ENCODE results near the gene SLC36A1. TPM values are rescaled to one million over a fixed set of nuclear protein-coding genes. Genes with fewer than 3 reads are reported as not detected.
"Not testable (repeated sequence)": the region's sequence is repeated elsewhere in the genome, so short reads cannot be mapped to it uniquely, and the experiment has no call there.

Gene SLC36A1
- total and polyA plus RNA-seq, 2 donors (not counting 3 experiments of a cell fraction or from before 2014, with no cell fraction given), result 11.8 to 14.5 TPM

GRCh38 chr5:151424892-151425523 is 22.4 kb upstream of the SLC36A1 start:
- intact Hi-C loops (cut with micrococcal nuclease), result no loop called here
- H3K27ac ChIP-seq (ENCODE audit: insufficient read depth, low read depth, low read length), result no peak overlapping the region
- H3K9me3 ChIP-seq (replicated peaks; ENCODE audit: control insufficient read depth, insufficient read depth, low read length), result no peaks in the 10 kb centered on the region
- H3K4me2 ChIP-seq (ENCODE audit: insufficient read depth, low read length), result no peak overlapping the region
- dilution Hi-C loops (cut with MboI; ENCODE audit: extremely low pct_ligation_motif_present, low sequenced_read_pairs), result no loop called here
- H2AFZ ChIP-seq (ENCODE audit: low read depth, low read length), result no peak overlapping the region
- ChIA-PET POLR2A (no interaction called here), CTCF (no interaction called here)
- no peaks in the 10 kb centered on the region for H3K4me1 ChIP-seq (ENCODE audit: control insufficient read depth, extremely low read depth, insufficient read depth, low read length)
- H3K27me3 ChIP-seq (ENCODE audit: control insufficient read depth in 2 of 2, insufficient read depth in 2 of 2, low read length in 2 of 2), result peaks cover 0 to 2% of the 10 kb centered on the region in 2 experiments
- TF ChIP-seq, protein P1, sequence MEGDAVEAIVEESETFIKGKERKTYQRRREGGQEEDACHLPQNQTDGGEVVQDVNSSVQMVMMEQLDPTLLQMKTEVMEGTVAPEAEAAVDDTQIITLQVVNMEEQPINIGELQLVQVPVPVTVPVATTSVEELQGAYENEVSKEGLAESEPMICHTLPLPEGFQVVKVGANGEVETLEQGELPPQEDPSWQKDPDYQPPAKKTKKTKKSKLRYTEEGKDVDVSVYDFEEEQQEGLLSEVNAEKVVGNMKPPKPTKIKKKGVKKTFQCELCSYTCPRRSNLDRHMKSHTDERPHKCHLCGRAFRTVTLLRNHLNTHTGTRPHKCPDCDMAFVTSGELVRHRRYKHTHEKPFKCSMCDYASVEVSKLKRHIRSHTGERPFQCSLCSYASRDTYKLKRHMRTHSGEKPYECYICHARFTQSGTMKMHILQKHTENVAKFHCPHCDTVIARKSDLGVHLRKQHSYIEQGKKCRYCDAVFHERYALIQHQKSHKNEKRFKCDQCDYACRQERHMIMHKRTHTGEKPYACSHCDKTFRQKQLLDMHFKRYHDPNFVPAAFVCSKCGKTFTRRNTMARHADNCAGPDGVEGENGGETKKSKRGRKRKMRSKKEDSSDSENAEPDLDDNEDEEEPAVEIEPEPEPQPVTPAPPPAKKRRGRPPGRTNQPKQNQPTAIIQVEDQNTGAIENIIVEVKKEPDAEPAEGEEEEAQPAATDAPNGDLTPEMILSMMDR (IDR thresholded peaks at IDR 0.05; ENCODE audit: extremely low read depth in 1 of 2, insufficient read depth in 1 of 2, low read depth in 1 of 2, low read length in 2 of 2), result no peak
- TF ChIP-seq JUN (IDR thresholded peaks at IDR 0.05; ENCODE audit: borderline replicate concordance, insufficient read depth, insufficient read length, low read depth), result no peak
- TF ChIP-seq POLR2A (IDR thresholded peaks at IDR 0.05; ENCODE audit: low read depth, low read length), result no peak
- TF ChIP-seq GATA2 (IDR thresholded peaks at IDR 0.05; ENCODE audit: insufficient read depth, insufficient read length, low read depth, low read length), result no peak
- TF ChIP-seq MYC (IDR thresholded peaks at IDR 0.05; ENCODE audit: low read depth, low read length), result no peak
- TF ChIP-seq, protein P2, sequence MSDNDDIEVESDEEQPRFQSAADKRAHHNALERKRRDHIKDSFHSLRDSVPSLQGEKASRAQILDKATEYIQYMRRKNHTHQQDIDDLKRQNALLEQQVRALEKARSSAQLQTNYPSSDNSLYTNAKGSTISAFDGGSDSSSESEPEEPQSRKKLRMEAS (IDR thresholded peaks at IDR 0.05; ENCODE audit: insufficient read depth, insufficient read length), result no peak
- H3K9me1 ChIP-seq (replicated peaks; ENCODE audit: control insufficient read depth, extremely low read depth, insufficient read depth, low read length), result no peaks in the 10 kb centered on the region
- DNase-seq (ENCODE audit: low read depth, low spot score), result no peak
- BruUV-seq (replicated peaks), result no TSS peak
- no peaks in the 10 kb centered on the region for H3K36me3 ChIP-seq (ENCODE audit: control insufficient read depth in 2 of 2, extremely low read depth in 1 of 2, insufficient read depth in 2 of 2, low read length in 2 of 2)
- H3K4me3 ChIP-seq (replicated peaks in 1 of 3; ENCODE audit: insufficient read depth in 1 of 3, low read depth in 1 of 3, low read length in 3 of 3), result no peak overlapping the region
- no peaks in the 10 kb centered on the region for H4K20me1 ChIP-seq (replicated peaks; ENCODE audit: control insufficient read depth, extremely low read depth, insufficient read depth, low read length)
- no peak for FAIRE-seq
- no peaks in the 10 kb centered on the region for H3K79me2 ChIP-seq (ENCODE audit: control insufficient read depth, insufficient read depth, low read length)
- no peak overlapping the region for H3K9ac ChIP-seq (replicated peaks; ENCODE audit: extremely low read depth, insufficient read depth, low read length)

DNA sequence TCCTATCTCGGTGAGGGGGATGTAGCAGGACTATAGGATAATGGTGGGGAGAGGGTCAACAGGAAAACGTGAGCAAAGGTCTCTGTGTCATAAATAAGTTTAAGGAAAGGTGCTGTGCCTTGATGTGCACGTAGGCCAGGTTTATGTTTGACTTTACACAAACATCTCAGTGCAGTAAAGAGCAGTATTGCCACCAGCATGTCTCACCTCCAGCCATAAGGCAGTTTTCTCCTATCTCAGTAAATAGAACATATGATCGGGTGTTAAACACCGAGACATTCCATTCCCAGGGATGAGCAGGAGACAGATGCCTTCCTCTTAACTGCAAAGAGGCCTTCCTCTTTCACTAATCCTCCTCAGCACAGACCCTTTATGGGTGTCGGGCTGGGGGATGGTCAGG is 21.1 kb upstream of the SLC36A1 start:
- H3K4me1 ChIP-seq (ENCODE audit: control insufficient read depth, extremely low read depth, insufficient read depth, low read length); H3K36me3 ChIP-seq (ENCODE audit: control insufficient read depth in 2 of 2, extremely low read depth in 1 of 2, insufficient read depth in 2 of 2, low read length in 2 of 2); H3K4me3 ChIP-seq (replicated peaks in 1 of 3; ENCODE audit: insufficient read depth in 1 of 3, low read depth in 1 of 3, low read length in 3 of 3); H3K9ac ChIP-seq (replicated peaks; ENCODE audit: extremely low read depth, insufficient read depth, low read length); H4K20me1 ChIP-seq (replicated peaks; ENCODE audit: control insufficient read depth, extremely low read depth, insufficient read depth, low read length); H3K4me2 ChIP-seq (ENCODE audit: insufficient read depth, low read length); H3K27ac ChIP-seq (ENCODE audit: insufficient read depth, low read depth, low read length); POLR2A ChIA-PET; H3K9me3 ChIP-seq (replicated peaks; ENCODE audit: control insufficient read depth, insufficient read depth, low read length); H2AFZ ChIP-seq (ENCODE audit: low read depth, low read length); FAIRE-seq; H3K79me2 ChIP-seq (ENCODE audit: control insufficient read depth, insufficient read depth, low read length); intact Hi-C loops (cut with micrococcal nuclease); DNase-seq (ENCODE audit: low read depth, low spot score); H3K27me3 ChIP-seq (ENCODE audit: control insufficient read depth in 2 of 2, insufficient read depth in 2 of 2, low read length in 2 of 2); H3K9me1 ChIP-seq (replicated peaks; ENCODE audit: control insufficient read depth, extremely low read depth, insufficient read depth, low read length); dilution Hi-C loops (cut with MboI; ENCODE audit: extremely low pct_ligation_motif_present, low sequenced_read_pairs); BruUV-seq (replicated peaks); CTCF ChIA-PET: not testable (repeated sequence)

All from endothelial cell of umbilical vein (primary cell).